ENCODE measurements around the gene TAF8. TPM values are rescaled to one million over a fixed set of nuclear protein-coding genes. Genes with fewer than 3 reads are reported as not detected.

Gene TAF8
- polyA plus RNA-seq, 1 of the 3 experiments (the other 2 are of a cell fraction): 27.8 TPM

- no peak for DNase-seq
- 94% methylated on average over 5 of the region's 5 CpGs for WGBS (ENCODE audit: low lambda C conversion rate)
- H4K20me1 ChIP-seq (ENCODE audit: insufficient read depth): no peaks in the 10 kb centered on the region
- H3K79me2 ChIP-seq (ENCODE audit: insufficient read depth): no peaks in the 10 kb centered on the region
- CTCF ChIA-PET: interaction anchor here (1.1 to 1.6 kb wide), 4 partner anchors 10 to 155 kb away, joined by 3 to 4 read pairs (median 3); partner anchors contain the start of gene TAF8
- H3K9ac ChIP-seq: no peak overlapping the region
- no peak overlapping the region for H3K27ac ChIP-seq (ENCODE audit: low read depth in 2 of 2, low read length in 1 of 2)
- no peaks in the 10 kb centered on the region for H3F3A ChIP-seq (replicated peaks; ENCODE audit: insufficient read depth)
- H3K36me3 ChIP-seq (replicated peaks in 1 of 2; ENCODE audit: control insufficient read depth in 1 of 2, insufficient read depth in 2 of 2, low read length in 1 of 2): peaks cover 51 to 70% of the 10 kb centered on the region in 2 experiments
- no peak overlapping the region for H3K4me2 ChIP-seq
- H3K9me3 ChIP-seq: no peaks in the 10 kb centered on the region
- POLR2A ChIA-PET: no interaction called here
- no peaks in the 10 kb centered on the region for H3K4me1 ChIP-seq (ENCODE audit: control insufficient read depth in 1 of 2, insufficient read depth in 2 of 2, low read depth in 1 of 2, low read length in 1 of 2)
- H3K4me3 ChIP-seq (ENCODE audit: low read depth in 2 of 2, low read length in 1 of 2): no peak overlapping the region
- H3K27me3 ChIP-seq (ENCODE audit: insufficient read depth): no peaks in the 10 kb centered on the region
- no peaks in the 10 kb centered on the region for H3K9me2 ChIP-seq
- no peak overlapping the region for H2AFZ ChIP-seq (ENCODE audit: low read depth)
- TF ChIP-seq TAF1 (IDR thresholded peaks at IDR 0.05; ENCODE audit: borderline replicate concordance, low read depth, low read length) (no peak), GABPA (IDR thresholded peaks at IDR 0.05; ENCODE audit: low read depth) (no peak), MEF2A (IDR thresholded peaks at IDR 0.05; ENCODE audit: borderline replicate concordance, low read depth) (no peak), GATA2 (CRISPR knock-in tag; IDR thresholded peaks at IDR 0.05) (no peak), PBX3 (IDR thresholded peaks at IDR 0.05) (no peak)
Observed at GRCh38 chr6:42059743-42060142, 9.4 kb downstream of the TAF8 start.

DNA sequence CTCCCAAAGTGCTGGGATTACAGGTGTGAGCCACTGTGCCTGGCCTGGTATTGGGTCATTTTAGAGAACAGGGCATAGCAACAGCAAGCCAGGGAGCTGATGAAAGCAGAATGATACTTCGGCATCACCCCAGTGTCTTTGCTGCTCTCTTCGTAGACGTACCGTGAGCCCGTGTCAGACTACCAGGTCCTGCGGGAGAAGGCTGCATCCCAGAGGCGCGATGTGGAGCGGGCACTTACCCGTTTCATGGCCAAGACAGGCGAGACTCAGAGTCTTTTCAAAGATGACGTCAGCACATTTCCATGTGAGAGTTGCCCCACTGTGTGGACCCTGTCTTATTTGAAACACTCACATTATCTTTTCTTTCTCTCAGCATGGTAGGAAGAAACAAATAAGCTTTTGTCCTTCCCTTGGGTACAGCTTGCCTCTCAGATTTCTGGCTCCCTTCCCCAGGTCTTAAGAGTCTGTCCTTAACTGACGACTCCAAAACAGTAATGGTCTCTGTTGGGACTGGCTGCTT, 15.9 kb downstream of the TAF8 start:
- WGBS (ENCODE audit: low lambda C conversion rate): 94% methylated on average over 13 of the region's 13 CpGs
- POLR2A ChIA-PET: no interaction called here
- H3K4me2 ChIP-seq: no peak overlapping the region

More for the DNA sequence above, 15.9 kb downstream of the TAF8 start:
- no peak for TF ChIP-seq GABPA (IDR thresholded peaks at IDR 0.05; ENCODE audit: low read depth)
- TF ChIP-seq GATA2 (CRISPR knock-in tag; IDR thresholded peaks at IDR 0.05): no peak
- TF ChIP-seq EP300 (IDR thresholded peaks at IDR 0.05; ENCODE audit: borderline replicate concordance in 1 of 2, low read depth in 1 of 2, low read length in 1 of 2): no peak
- TF ChIP-seq, protein P1, sequence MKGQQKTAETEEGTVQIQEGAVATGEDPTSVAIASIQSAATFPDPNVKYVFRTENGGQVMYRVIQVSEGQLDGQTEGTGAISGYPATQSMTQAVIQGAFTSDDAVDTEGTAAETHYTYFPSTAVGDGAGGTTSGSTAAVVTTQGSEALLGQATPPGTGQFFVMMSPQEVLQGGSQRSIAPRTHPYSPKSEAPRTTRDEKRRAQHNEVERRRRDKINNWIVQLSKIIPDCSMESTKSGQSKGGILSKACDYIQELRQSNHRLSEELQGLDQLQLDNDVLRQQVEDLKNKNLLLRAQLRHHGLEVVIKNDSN (IDR thresholded peaks at IDR 0.05; ENCODE audit: borderline replicate concordance, low read depth): no peak
- no peak for TF ChIP-seq NRF1 (IDR thresholded peaks at IDR 0.05; ENCODE audit: low read depth, low read length)
- TF ChIP-seq POLR2AphosphoS5 (IDR thresholded peaks at IDR 0.05; ENCODE audit: low read depth, low read length): no peak
- no peak for TF ChIP-seq MXI1 (IDR thresholded peaks at IDR 0.05; ENCODE audit: low read depth, low read length)
- TF ChIP-seq TAF1 (IDR thresholded peaks at IDR 0.05; ENCODE audit: borderline replicate concordance, low read depth, low read length): no peak
- TF ChIP-seq, protein P2, sequence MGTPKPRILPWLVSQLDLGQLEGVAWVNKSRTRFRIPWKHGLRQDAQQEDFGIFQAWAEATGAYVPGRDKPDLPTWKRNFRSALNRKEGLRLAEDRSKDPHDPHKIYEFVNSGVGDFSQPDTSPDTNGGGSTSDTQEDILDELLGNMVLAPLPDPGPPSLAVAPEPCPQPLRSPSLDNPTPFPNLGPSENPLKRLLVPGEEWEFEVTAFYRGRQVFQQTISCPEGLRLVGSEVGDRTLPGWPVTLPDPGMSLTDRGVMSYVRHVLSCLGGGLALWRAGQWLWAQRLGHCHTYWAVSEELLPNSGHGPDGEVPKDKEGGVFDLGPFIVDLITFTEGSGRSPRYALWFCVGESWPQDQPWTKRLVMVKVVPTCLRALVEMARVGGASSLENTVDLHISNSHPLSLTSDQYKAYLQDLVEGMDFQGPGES (IDR thresholded peaks at IDR 0.05; ENCODE audit: low read depth, low read length): no peak
- no peak for TF ChIP-seq RXRA (IDR thresholded peaks at IDR 0.05; ENCODE audit: borderline replicate concordance, low read depth)
- no peak for TF ChIP-seq SMC3 (IDR thresholded peaks at IDR 0.05; ENCODE audit: low read depth, low read length)
- TF ChIP-seq TEAD4 (IDR thresholded peaks at IDR 0.05; ENCODE audit: borderline replicate concordance, insufficient read depth): no peak
- no peak for TF ChIP-seq PBX3 (IDR thresholded peaks at IDR 0.05)
- no peak for TF ChIP-seq JUND (IDR thresholded peaks at IDR 0.05)
- TF ChIP-seq FOXJ3 (CRISPR knock-in tag; IDR thresholded peaks at IDR 0.05): no peak
- no peak for TF ChIP-seq YY1 (IDR thresholded peaks at IDR 0.05; ENCODE audit: low read depth)
- TF ChIP-seq SIN3A (IDR thresholded peaks at IDR 0.05; ENCODE audit: borderline replicate concordance, low read depth, low read length): no peak
- no peak for TF ChIP-seq MEF2A (IDR thresholded peaks at IDR 0.05; ENCODE audit: borderline replicate concordance, low read depth)
- Histone ChIP-seq H3K9me3 (no peaks in the 10 kb centered on the region), H3K4me3 (ENCODE audit: low read depth in 2 of 2, low read length in 1 of 2) (no peak overlapping the region), H3K4me1 (ENCODE audit: control insufficient read depth in 1 of 2, insufficient read depth in 2 of 2, low read depth in 1 of 2, low read length in 1 of 2) (no peaks in the 10 kb centered on the region), H3K27me3 (ENCODE audit: insufficient read depth) (no peaks in the 10 kb centered on the region), H3K9ac (no peak overlapping the region), H2AFZ (ENCODE audit: low read depth) (no peak overlapping the region), H3K9me2 (no peaks in the 10 kb centered on the region), H3K36me3 (replicated peaks in 1 of 2; ENCODE audit: control insufficient read depth in 1 of 2, insufficient read depth in 2 of 2, low read length in 1 of 2) (peaks cover 37 to 50% of the 10 kb centered on the region in 2 experiments), H3K27ac (ENCODE audit: low read depth in 2 of 2, low read length in 1 of 2) (no peak overlapping the region), H3F3A (replicated peaks; ENCODE audit: insufficient read depth) (no peaks in the 10 kb centered on the region), H3K79me2 (ENCODE audit: insufficient read depth) (no peaks in the 10 kb centered on the region), H4K20me1 (ENCODE audit: insufficient read depth) (no peaks in the 10 kb centered on the region)
- CTCF ChIA-PET: interaction anchor here (0.6 to 2.1 kb wide), 5 partner anchors 9 to 224 kb away, joined by 3 to 6 read pairs (median 3); no protein-coding TSS in a partner anchor
- DNase-seq: no peak

All from SK-N-SH (cell line).